Muscle layer of colon (tissue), 2 donors: ENCODE data around the gene AHRR.

ENCODE experiments used
- H3K27ac ChIP-seq: one replicate; pipeline ENCODE4 v1.7.0; 2013; ENCODE audit warnings: low read depth, mild to moderate bottlenecking, low read length, moderate library complexity
- H3K27me3 ChIP-seq, 2 donors: one replicate each; pipeline ENCODE4 v1.7.0; 2013; ENCODE audit warnings: low read length in 2 of 2, mild to moderate bottlenecking in 2 of 2; ENCODE audit not compliant: insufficient read depth in 2 of 2, control insufficient read depth in 1 of 2
- H3K36me3 ChIP-seq: one replicate; pipeline ENCODE4 v1.7.0; 2013; ENCODE audit warnings: mild to moderate bottlenecking, low read length; ENCODE audit not compliant: insufficient read depth
- H3K4me1 ChIP-seq: one replicate; pipeline ENCODE4 v1.7.0; 2013; ENCODE audit warnings: mild to moderate bottlenecking, low read length; ENCODE audit not compliant: insufficient read depth
- H3K4me3 ChIP-seq, 2 donors: one replicate each; pipeline ENCODE4 v1.7.0; 2013; ENCODE audit warnings: low read length in 2 of 2, low read depth in 1 of 2, mild to moderate bottlenecking in 1 of 2, moderate library complexity in 1 of 2
- H3K9ac ChIP-seq: one replicate; pipeline ENCODE4 v1.7.0; 2013; ENCODE audit warnings: low read length
- H3K9me3 ChIP-seq: one replicate; pipeline ENCODE4 v1.7.0; 2013; ENCODE audit warnings: mild to moderate bottlenecking, low read length
- donor health status: abdominal sarcoma.
- donor health status: Adenocarcinoma of cecum.

Gene AHRR

GRCh38 chr5:322942-323879 is 1.7 kb downstream of the AHRR start:
- Histone ChIP-seq H3K9me3 (no peaks in the 10 kb centered on the region), H3K27me3 (peaks cover 11 to 49% of the 10 kb centered on the region in 2 donors), H3K4me3 (no peak overlapping the region), H3K36me3 (no peaks in the 10 kb centered on the region), H3K4me1 (no peaks in the 10 kb centered on the region), H3K27ac (no peak overlapping the region), H3K9ac (no peak overlapping the region)

DNA sequence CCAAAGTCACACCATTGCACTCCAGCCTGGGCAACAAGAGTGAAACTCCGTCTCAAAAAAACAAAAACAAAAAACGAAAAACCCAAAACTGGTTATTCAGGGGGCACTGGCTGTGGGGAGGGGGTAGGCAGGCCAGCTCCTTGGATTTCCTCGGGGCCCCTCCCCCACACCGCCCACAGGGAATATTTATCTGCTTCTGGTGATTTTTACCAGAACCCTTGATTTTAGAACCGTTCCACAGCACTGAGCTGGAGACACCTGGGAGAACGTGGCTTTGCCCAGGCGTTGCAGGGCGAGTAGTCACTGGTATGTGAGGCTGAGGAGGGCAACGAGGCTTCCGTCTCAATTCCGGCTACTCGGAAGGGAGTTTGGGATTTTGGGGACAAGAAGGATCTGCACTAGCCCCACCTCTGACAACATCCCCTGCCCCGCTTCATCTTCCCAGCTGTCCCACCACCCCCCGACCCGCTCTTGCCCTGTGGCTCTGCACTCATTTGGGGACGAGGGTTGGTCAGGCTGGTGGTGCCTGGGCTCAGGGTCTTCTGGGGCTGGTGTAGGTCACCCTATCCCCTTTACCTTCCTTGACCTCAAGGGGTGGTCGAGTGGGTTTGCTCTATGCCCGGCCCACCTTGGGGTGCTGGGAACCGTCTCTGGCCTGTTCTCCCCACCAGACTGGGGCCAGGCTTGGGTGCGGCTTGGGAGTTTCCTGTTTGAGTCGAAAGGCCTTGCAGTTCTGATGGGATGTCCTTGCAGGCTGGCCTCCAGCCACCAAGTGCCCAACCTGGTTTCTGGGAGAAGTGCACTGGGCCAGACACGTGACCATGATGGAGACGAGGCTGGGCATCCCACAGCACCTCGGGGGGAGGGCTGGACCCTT is 3.5 kb downstream of the AHRR start:
- H3K27ac ChIP-seq = no peak overlapping the region
- no peaks in the 10 kb centered on the region for H3K9me3 ChIP-seq
- no peak overlapping the region for H3K4me3 ChIP-seq
- peaks cover 0 to 34% of the 10 kb centered on the region in 2 donors for H3K27me3 ChIP-seq
- no peaks in the 10 kb centered on the region for H3K36me3 ChIP-seq
- H3K9ac ChIP-seq = no peak overlapping the region
- H3K4me1 ChIP-seq = no peaks in the 10 kb centered on the region

- H3K27me3 ChIP-seq = peaks cover 0 to 23% of the 10 kb centered on the region in 2 donors
- no peak overlapping the region for H3K4me3 ChIP-seq
- no peaks in the 10 kb centered on the region for H3K36me3 ChIP-seq
- no peaks in the 10 kb centered on the region for H3K4me1 ChIP-seq
- no peak overlapping the region for H3K27ac ChIP-seq
- H3K9ac ChIP-seq = no peak overlapping the region
- no peaks in the 10 kb centered on the region for H3K9me3 ChIP-seq
Observed at GRCh38 chr5:326109-326508, 4.6 kb downstream of the AHRR start.

DNA sequence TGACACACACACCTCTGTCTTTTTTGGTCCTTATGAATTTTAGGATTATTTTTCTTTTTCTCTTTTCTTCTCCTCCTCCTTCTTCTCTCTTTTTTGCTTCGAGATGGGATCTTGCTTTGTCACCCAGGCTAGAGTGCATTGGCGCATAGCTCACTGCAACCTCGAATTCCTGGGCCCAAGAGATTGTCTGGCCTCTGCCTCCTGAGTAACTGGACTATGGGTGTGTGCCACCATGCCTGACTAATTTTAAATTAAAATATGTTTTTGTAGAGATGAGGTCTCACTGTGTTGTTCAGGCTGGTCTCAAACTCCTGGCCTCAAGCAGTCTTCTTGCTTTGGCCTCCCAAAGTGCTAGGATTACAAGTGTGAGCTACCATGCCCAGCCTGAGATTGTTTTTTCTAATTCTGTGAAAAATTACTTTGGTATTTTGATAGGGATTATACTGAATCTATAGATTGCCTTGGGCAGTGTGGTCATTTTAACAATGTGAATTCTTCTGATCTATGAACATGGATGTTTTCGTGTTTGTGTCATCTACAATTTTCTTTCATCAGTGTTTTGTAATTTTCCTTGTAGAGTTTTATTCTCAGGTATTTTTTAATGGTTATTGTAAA is 7.7 kb downstream of the AHRR start:
- no peaks in the 10 kb centered on the region for H3K36me3 ChIP-seq
- no peaks in the 10 kb centered on the region for H3K9me3 ChIP-seq
- no peak overlapping the region for H3K27ac ChIP-seq
- no peaks in the 10 kb centered on the region for H3K27me3 ChIP-seq
- no peak overlapping the region for H3K9ac ChIP-seq
- H3K4me1 ChIP-seq = no peaks in the 10 kb centered on the region
- H3K4me3 ChIP-seq = no peak overlapping the region

DNA sequence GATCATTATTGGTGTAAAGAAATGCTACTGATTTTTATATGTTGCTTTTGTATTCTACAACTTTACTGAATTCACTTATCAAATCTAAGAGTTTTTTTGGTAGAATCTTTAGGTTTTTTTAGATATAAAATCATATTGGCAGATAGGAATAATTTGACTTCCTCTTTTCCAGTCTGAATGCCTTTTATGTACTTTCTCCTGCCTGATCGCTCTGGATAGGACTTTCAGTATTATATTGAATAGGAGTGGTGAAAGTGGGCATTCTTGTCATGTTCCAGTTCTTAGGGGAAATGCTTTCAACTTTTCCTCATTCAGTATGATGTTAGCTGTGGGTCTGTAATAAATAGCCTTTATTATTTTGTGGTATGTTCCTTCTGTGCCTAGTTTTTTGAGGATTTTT is 8.3 kb downstream of the AHRR start:
- no peak overlapping the region for H3K9ac ChIP-seq
- no peak overlapping the region for H3K27ac ChIP-seq
- no peak overlapping the region for H3K4me3 ChIP-seq
- H3K27me3 ChIP-seq = no peaks in the 10 kb centered on the region
- no peaks in the 10 kb centered on the region for H3K4me1 ChIP-seq
- no peaks in the 10 kb centered on the region for H3K36me3 ChIP-seq
- H3K9me3 ChIP-seq = no peaks in the 10 kb centered on the region

GRCh38 chr5:332843-333242 is 11.3 kb downstream of the AHRR start:
- no peaks in the 10 kb centered on the region for H3K4me1 ChIP-seq
- H3K9ac ChIP-seq = no peak overlapping the region
- H3K36me3 ChIP-seq = no peaks in the 10 kb centered on the region
- H3K27ac ChIP-seq = no peak overlapping the region
- H3K4me3 ChIP-seq = no peak overlapping the region
- H3K27me3 ChIP-seq = no peaks in the 10 kb centered on the region
- no peaks in the 10 kb centered on the region for H3K9me3 ChIP-seq

DNA sequence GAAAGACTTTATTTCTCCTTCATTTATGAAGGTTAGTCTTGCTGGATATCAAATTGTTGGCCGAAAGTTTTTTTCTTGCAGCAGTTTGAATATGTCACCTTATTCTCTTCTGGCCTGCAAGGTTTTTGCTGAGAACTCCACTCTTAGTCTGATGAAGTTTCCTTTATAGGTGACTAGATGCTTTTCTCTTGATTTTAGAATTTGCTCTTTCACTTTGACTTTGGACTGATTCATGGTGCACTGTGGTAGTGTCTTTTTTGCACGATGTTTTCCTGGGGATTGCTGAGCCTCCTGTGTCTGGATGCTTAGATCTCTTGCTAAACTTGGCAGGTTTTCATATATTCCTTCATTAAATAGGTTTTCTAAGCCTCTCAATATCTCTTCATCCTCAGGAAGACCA is 12.4 kb downstream of the AHRR start:
- no peaks in the 10 kb centered on the region for H3K4me1 ChIP-seq
- no peaks in the 10 kb centered on the region for H3K27me3 ChIP-seq
- H3K9ac ChIP-seq = no peak overlapping the region
- H3K9me3 ChIP-seq = no peaks in the 10 kb centered on the region
- H3K36me3 ChIP-seq = no peaks in the 10 kb centered on the region
- H3K27ac ChIP-seq = no peak overlapping the region
- H3K4me3 ChIP-seq = no peak overlapping the region

DNA sequence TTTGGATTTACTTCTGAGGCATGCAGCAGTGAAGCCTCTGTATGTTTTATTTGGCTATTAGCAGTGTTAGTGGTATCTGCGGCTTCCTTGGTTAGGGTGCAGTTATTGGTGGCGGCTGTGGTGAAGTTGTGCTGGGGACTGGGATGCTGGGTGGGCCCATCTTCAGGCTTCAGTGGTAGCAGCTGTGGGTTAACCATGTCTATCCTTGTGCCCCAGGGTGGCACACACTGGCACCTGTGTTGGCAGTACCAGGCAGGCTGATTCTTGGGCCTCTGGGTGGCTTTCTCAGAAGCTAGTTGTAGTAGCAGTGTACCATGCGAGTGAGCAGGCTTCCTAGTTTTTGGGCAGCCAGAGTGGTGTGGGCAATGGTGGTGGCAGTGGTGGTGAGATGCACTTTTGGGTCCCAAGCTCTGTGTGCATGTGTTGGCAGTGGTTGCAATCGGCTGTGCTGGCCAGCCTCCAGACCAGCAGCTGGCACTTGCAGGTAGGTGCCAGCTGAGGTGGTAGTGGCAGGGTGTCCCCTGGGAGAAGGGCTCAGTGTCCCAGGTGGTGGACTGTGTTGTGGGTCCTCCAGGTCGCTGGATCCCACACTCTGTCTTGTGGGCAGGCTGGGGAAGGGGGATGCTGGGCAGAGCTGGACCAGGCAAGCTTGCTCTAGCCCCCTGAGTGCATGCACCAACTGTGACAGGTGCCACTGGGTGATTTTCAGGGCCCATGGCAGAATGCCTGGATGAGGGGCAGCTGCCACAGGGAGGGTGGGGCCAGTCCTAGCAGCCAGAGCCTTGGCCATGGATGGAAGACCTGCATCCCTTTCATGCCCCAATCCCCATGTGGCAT is 13.6 kb downstream of the AHRR start:
- no peaks in the 10 kb centered on the region for H3K36me3 ChIP-seq
- no peaks in the 10 kb centered on the region for H3K4me1 ChIP-seq
- no peaks in the 10 kb centered on the region for H3K9me3 ChIP-seq
- H3K9ac ChIP-seq = no peak overlapping the region
- no peak overlapping the region for H3K4me3 ChIP-seq
- H3K27me3 ChIP-seq = no peaks in the 10 kb centered on the region
- no peak overlapping the region for H3K27ac ChIP-seq

- H3K27me3 ChIP-seq = no peaks in the 10 kb centered on the region
- no peak overlapping the region for H3K4me3 ChIP-seq
- no peaks in the 10 kb centered on the region for H3K36me3 ChIP-seq
- no peak overlapping the region for H3K9ac ChIP-seq
- no peaks in the 10 kb centered on the region for H3K9me3 ChIP-seq
- no peak overlapping the region for H3K27ac ChIP-seq
- no peaks in the 10 kb centered on the region for H3K4me1 ChIP-seq
Observed at GRCh38 chr5:335740-336038, 14.2 kb downstream of the AHRR start.

DNA sequence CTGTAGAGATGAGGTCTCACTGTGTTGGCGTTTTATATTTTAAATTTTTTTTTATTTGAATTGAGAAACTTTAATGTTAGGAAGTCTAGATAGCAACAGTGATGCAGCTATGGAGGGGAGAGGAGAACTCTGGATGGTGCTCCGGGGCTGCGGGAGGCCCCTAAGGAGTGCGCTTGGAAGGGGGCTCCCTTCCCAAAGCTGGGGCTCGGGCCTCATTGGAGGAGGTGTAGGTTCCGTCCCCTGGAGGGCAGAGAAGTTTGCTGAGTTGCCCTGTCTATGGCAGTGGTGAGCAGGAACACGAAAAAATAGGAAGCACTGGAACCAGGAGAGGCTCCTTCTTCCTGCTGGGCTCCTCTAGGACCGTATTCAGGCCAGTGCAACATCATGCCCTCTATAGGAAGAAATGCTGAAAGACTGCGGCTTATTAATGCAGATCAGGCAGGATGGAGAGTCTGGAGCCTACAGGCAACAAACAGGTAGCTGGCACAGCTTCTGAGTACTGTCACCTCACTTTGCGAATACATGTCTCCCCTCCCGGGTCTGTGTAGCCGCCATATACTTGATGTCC is 16.1 kb downstream of the AHRR start:
- H3K36me3 ChIP-seq = no peaks in the 10 kb centered on the region
- no peaks in the 10 kb centered on the region for H3K4me1 ChIP-seq
- no peak overlapping the region for H3K4me3 ChIP-seq
- no peak overlapping the region for H3K9ac ChIP-seq
- no peak overlapping the region for H3K27ac ChIP-seq
- H3K9me3 ChIP-seq = no peaks in the 10 kb centered on the region
- no peaks in the 10 kb centered on the region for H3K27me3 ChIP-seq
